Thyroid gland (tissue), 4 donors: ENCODE data around the gene GPR132.

Source experiments
- POLR2A ChIP-seq, 2 donors: fragments of 450-650 bp; IDR thresholded peaks; one replicate each; pipeline ENCODE4 v1.6.1; 2017; ENCODE audit warnings: antibody characterized with exemption in 2 of 2, mild to moderate bottlenecking in 2 of 2, moderate library complexity in 1 of 2
- TF ChIP-seq, protein P1 (sequence below), 6 experiments: fragments of 200-600 bp in 3 of 6; fragments of 450-650 bp in 3 of 6; sonication (generic) in 3 of 6; IDR thresholded peaks; one replicate each; pipeline ENCODE4 v1.5.1; 2016 to 2019; ENCODE audit warnings: antibody characterized with exemption in 6 of 6, mild to moderate bottlenecking in 2 of 6, inconsistent platforms in 1 of 6, moderate library complexity in 1 of 6

DNA sequence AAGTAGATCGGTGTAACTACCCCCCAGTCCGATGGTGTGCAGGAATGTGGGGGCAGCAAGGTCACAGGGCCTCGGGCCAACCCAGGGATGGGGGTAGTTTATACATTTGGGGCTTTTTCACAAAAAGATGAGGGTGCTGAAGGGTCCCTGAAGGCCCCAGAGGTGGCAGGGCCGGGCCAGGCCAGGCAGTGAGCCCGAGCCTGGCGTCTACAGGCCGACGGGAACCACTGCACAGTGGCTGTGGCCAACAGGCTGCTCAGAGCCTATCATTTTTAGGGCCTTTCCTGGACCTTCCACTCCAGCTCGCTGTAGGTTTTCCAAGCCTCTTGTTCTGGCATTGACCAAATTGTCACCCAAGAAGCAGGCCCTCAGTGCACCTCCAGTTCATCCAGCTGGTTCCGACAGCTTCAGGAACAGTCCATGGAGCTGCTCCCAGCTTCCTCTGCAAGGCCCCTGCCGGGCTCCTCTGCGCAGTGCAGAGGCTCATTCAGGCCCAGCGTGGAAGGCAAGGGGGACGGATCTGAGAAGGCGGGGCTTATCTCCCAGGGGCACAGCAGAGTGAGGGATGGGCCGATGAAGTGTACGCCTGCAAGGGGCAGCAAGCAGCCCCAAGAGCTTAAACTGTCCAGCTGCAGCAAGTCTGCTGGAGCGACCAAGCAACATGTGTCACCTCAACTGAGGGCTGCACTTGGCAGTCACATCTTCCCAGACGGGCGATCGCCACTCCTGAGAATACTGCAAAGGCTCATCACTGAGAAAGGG, 58.2 kb downstream of the GPR132 start:
- TF ChIP-seq POLR2A (IDR thresholded peaks at IDR 0.05), result no peak
- TF ChIP-seq, protein P1, sequence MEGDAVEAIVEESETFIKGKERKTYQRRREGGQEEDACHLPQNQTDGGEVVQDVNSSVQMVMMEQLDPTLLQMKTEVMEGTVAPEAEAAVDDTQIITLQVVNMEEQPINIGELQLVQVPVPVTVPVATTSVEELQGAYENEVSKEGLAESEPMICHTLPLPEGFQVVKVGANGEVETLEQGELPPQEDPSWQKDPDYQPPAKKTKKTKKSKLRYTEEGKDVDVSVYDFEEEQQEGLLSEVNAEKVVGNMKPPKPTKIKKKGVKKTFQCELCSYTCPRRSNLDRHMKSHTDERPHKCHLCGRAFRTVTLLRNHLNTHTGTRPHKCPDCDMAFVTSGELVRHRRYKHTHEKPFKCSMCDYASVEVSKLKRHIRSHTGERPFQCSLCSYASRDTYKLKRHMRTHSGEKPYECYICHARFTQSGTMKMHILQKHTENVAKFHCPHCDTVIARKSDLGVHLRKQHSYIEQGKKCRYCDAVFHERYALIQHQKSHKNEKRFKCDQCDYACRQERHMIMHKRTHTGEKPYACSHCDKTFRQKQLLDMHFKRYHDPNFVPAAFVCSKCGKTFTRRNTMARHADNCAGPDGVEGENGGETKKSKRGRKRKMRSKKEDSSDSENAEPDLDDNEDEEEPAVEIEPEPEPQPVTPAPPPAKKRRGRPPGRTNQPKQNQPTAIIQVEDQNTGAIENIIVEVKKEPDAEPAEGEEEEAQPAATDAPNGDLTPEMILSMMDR (IDR thresholded peaks at IDR 0.05), result no peak
